HG03108 (cell line): Measurements from ENCODE around the gene OPN3.
A peak's percentile ranks its signal among the peaks of the same experiment; 100 is the strongest.

Experiments used
- ATAC-seq: cut with Tn5 transposase; IDR thresholded peaks from one replicate; pipeline ENCODE4 v1.9.1; 2021; ENCODE audit warnings: moderate library complexity; ENCODE audit not compliant: unreplicated experiment

The OPN3 gene

GRCh38 chr1:241622669-241623068 is 17.5 kb downstream of the OPN3 start:
- ATAC-seq: no peak

GRCh38 chr1:241617426-241617825 is 22.7 kb downstream of the OPN3 start:
- no peak for ATAC-seq

- no peak for ATAC-seq
These were observed 24.9 kb downstream of the OPN3 start for GRCh38 chr1:241615043-241615974.

- ATAC-seq: no peak
These were observed 25.6 kb downstream of the OPN3 start for GRCh38 chr1:241614572-241614971.

GRCh38 chr1:241614144-241614543 is 26.0 kb downstream of the OPN3 start:
- ATAC-seq: no peak

- no peak for ATAC-seq
These were observed 27.4 kb downstream of the OPN3 start for GRCh38 chr1:241612533-241613477.

GRCh38 chr1:241611736-241612135 is 28.4 kb downstream of the OPN3 start:
- ATAC-seq: no peak

- peak; percentile 91 for ATAC-seq
These were observed 29.1 kb downstream of the OPN3 start for GRCh38 chr1:241611063-241611462.

GRCh38 chr1:241610056-241610815 is 29.9 kb downstream of the OPN3 start:
- ATAC-seq: no peak

GRCh38 chr1:241608379-241609033 is 31.7 kb downstream of the OPN3 start:
- ATAC-seq: no peak

GRCh38 chr1:241607497-241607896 is 32.7 kb downstream of the OPN3 start:
- ATAC-seq: no peak

- no peak for ATAC-seq
These were observed 33.6 kb downstream of the OPN3 start for GRCh38 chr1:241606544-241606943.

GRCh38 chr1:241605146-241605805 is 34.9 kb downstream of the OPN3 start:
- no peak for ATAC-seq

GRCh38 chr1:241603731-241604245 is 36.4 kb downstream of the OPN3 start:
- no peak for ATAC-seq

- ATAC-seq: peak; percentile 84
These were observed 39.7 kb downstream of the OPN3 start for GRCh38 chr1:241600496-241600901.

- peak; percentile 47 for ATAC-seq
These were observed 41.9 kb downstream of the OPN3 start for GRCh38 chr1:241598249-241598648.

- ATAC-seq: no peak
These were observed 43.5 kb downstream of the OPN3 start for GRCh38 chr1:241596633-241597032.

- no peak for ATAC-seq
These were observed 47.0 kb downstream of the OPN3 start for GRCh38 chr1:241593186-241593585.

- ATAC-seq: no peak
These were observed 47.8 kb downstream of the OPN3 start for GRCh38 chr1:241592273-241592958.
